HG03520 (cell line): ENCODE data around the gene ABCD1.
"Not testable (repeated sequence)": the region's sequence is repeated elsewhere in the genome, so short reads cannot be mapped to it uniquely, and the experiment has no call there.

ENCODE experiments used
- ATAC-seq: cut with Tn5 transposase; IDR thresholded peaks from one replicate; pipeline ENCODE4 v1.9.1; 2021; ENCODE audit warnings: mild to moderate bottlenecking, moderate library complexity; ENCODE audit not compliant: unreplicated experiment

Gene ABCD1

DNA sequence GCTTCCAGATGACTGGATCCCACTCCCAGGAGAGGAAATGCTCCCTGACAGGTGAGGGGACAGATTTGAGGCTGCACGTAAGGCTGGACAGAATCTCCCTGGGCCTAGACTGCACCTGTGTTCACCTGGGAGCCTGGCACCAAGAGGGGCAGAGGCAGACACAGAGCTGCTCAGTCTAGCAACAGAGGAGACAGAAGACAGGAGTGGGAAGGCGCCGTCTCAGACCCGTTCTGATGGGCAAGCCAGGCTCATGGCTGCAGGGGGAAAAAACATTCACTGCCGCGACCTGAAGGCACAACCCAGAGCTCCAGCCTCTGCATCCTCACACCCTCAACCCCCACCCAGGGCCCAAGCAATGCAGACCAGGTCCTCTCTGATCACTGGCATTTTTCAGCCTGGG lies 17.2 kb upstream of the ABCD1 start:
- no peak for ATAC-seq

GRCh38 chrX:153708415-153708814 lies 16.2 kb upstream of the ABCD1 start:
- ATAC-seq, result no peak

DNA sequence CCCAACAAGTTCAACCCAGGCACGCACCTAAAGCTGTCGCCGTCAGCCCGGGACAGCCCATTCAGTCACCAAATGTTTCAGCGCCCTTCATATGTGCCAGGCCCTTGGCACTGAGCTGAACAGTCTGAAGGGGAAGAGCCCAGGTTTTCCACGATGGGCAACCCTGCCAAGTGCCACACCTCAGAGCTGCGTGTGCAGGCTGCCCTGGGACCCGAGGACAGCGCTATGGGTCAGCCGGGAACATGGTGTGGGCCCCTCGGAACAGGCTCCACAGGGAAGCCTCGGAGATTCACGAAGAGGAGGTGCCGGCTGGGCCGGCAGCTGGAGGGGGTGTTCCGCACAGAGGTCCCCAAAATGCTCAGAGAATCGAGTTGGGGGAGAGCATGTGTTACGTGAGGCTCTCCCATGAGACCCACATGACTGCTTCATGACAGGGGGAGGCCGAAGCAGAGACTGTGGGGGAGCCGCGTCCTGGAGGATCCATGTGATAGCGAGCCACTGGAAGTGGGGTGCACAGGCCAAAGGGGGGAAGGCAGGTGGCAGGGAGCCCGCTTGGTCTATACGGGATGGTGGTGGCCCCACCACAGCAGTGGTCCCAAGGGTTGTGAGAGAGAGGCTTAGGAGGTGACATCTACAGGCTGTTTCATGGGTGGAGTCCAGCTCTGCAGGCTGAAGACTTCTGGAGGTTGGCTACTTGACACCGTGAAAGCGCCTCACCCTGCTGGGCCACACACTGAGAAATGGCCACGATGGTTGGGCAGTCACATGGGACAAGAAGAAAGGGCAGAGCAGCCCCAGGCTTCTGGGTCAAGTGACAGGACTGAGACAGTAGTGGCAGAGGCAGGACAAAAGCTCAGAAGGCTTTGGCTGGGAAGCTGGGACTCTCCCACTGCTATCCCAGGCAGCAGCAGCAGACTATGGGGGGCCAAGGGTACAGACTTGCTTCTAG lies 14.7 kb upstream of the ABCD1 start:
- no peak for ATAC-seq

- ATAC-seq, result no peak
Measured at GRCh38 chrX:153714256-153714655, 10.4 kb upstream of the ABCD1 start.

- no peak for ATAC-seq
Measured at GRCh38 chrX:153717445-153717844, 7.2 kb upstream of the ABCD1 start.

DNA sequence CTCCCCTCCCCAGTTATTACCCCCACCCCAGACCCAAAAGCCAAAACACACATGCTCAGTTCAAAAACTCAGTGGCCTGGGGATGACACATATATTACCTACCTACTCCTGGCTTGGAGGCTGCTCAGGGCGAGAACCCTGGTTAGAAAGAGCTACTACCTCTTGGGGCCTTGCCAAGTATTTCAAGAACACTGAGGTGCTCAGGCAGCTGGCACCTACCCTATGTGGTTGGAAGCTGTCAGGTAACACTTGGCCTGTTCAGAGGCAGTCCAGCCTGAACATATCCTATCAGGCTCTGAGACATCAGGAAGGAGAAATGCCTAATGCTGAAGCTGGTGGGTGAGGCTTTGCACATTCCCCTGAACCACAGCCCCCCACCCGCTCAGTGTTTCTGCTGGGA lies 5.4 kb upstream of the ABCD1 start:
- ATAC-seq, result no peak

GRCh38 chrX:153719701-153720100 lies 5.0 kb upstream of the ABCD1 start:
- no peak for ATAC-seq

DNA sequence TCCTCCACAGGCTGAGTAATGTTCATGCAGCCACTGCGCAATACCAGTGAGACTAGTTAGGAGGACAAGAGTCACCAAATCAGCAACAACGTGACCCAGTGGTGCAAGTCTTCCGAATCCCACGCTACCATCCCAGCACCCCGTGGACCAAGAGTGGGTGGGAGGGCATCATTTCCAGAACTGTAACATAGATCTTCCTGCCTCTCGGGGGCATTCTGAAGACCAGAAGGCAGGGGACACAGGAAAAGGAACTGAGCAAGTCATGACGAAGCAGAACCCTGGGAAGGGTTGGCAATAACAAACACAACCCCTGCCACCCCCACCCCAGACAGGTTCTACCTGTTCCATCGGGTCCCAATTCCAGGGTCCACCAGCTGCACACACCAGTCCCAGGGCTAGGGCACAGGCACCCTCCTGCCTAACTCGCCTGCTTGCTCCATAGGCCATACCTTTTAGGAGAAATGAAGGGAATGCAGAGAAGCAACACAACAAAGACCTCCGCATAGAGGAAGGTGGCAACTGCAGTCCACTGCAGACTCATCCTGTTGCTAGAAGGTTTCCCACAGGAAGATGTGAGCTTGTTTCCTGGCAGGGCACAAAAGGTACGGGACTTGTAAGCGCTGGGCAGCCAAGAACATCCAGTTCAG lies 1.8 kb upstream of the ABCD1 start:
- no peak for ATAC-seq

DNA sequence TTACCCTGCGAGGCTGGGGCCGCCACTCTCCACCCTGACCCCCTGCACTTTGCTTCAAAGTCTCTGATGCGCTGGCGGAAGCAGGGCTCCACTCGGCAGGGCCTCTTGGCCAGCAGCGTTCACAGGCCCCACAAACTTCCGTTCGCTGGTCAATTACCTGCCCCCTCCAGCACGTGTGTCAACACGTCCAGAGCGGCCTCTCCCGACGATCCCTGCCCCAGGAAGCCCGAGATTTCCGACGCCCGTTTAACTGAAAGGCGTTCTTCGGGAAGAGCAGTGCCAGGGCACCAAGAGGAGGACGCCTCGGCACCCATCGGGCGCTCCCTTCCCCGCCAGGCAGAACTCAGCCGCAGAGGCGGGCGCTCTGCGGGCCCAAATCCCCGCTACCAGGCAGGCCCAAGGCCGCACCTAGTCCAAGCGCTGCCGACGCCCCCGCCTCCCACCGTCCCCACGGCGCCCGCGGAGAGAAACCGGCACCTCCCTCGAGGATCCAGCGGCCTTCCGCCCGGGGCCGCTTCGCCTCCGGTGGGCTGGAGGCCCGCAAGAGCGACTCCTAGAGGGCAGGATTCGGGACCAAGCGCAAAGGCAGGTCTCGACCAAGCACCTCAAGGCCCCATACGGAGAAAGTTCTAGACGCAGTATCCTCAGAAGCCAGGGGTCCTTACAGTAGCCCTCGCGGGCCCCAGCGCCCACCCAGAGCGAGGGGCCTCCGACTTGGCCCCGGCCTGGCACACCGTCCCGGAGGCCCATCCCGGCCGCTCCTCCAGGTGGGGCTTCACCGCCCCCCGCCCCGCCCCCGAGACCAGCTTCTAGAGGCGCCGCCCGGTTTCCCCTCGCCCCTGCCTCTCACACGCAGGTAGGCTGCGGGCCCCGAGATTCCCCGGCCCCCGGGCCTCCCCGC lies 1.1 kb upstream of the ABCD1 start:
- ATAC-seq, result peak; percentile 18

GRCh38 chrX:153725039-153725831 lies 579 bp downstream of the ABCD1 start:
- peak; percentile 3 for ATAC-seq

DNA sequence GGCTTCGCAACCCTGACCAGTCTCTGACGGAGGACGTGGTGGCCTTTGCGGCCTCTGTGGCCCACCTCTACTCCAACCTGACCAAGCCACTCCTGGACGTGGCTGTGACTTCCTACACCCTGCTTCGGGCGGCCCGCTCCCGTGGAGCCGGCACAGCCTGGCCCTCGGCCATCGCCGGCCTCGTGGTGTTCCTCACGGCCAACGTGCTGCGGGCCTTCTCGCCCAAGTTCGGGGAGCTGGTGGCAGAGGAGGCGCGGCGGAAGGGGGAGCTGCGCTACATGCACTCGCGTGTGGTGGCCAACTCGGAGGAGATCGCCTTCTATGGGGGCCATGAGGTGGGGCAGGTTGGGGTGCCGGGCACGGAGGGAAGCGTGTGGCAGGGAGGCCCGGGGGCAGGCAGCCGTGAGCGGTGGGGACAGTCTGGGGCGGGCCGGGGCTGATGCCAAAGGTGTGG lies 1.2 kb downstream of the ABCD1 start:
- no peak for ATAC-seq

GRCh38 chrX:153726286-153727122 lies 1.8 kb downstream of the ABCD1 start:
- ATAC-seq, result peak; percentile 38

DNA sequence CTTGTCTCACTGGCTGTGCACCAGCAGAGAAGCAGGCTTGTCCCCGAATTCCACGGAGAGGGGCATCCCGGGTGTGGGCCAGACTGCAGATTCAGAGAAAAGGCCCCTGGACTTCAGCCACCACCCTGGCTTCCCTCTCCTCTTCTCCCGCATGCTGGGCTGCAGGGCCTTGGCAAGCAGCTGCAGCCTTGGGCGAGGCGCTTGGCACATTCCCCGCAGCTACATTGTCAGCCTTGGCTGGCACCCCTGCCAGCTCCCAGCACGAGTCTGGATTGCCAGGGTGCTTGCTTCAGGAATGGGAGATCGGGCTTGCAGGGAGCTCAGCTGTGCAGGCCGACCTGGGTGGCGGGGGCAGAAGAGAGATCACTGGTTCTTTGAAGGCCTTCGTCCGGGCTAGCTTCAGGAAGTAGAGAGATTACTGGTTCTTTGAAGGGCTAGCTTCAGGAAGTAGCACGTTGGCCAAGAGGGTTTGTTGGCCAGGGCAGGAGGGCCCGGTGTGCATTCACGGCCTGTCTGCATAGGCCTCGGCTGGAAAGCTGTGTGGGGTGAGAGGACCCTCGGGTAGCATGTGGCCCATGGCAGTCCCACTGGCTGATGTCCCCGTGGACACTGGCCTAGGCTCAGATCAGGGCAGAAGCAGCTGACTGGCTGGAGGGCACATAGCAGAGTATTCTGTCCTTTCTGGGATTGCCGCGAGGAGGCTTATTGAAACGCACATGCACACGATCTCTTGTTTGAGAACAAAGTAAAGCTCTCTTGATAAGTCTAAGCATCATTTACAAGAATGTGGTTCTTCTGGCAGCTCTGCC lies 2.7 kb downstream of the ABCD1 start:
- ATAC-seq, result no peak

GRCh38 chrX:153728095-153728494 lies 3.4 kb downstream of the ABCD1 start:
- no peak for ATAC-seq

DNA sequence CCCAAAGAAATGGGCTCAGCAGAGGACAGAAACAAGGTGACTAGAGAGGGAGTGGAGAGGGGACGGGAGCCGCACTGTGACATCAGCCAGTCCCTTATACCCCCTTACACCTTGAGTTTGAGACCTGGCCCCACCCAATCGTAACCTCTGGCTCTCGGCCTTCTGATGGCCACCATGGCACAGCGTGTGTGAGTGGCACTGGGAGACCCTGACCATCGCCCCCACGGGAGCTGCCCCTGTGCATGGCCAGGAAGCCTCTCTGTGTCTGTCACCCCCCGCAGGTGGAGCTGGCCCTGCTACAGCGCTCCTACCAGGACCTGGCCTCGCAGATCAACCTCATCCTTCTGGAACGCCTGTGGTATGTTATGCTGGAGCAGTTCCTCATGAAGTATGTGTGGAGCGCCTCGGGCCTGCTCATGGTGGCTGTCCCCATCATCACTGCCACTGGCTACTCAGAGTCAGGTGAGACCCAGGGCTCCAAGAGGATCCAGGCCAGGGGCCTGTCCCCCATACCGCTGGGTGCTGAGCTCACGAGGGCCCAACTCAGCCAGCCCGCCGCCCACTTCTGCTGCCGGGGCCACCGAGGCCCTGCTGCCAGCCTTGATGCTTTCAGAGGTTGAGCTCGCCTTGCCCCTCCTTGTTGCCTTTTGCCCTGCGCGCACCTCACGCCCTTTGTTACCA lies 4.4 kb downstream of the ABCD1 start:
- no peak for ATAC-seq

GRCh38 chrX:153730115-153730514 lies 5.5 kb downstream of the ABCD1 start:
- not testable (repeated sequence) for ATAC-seq

DNA sequence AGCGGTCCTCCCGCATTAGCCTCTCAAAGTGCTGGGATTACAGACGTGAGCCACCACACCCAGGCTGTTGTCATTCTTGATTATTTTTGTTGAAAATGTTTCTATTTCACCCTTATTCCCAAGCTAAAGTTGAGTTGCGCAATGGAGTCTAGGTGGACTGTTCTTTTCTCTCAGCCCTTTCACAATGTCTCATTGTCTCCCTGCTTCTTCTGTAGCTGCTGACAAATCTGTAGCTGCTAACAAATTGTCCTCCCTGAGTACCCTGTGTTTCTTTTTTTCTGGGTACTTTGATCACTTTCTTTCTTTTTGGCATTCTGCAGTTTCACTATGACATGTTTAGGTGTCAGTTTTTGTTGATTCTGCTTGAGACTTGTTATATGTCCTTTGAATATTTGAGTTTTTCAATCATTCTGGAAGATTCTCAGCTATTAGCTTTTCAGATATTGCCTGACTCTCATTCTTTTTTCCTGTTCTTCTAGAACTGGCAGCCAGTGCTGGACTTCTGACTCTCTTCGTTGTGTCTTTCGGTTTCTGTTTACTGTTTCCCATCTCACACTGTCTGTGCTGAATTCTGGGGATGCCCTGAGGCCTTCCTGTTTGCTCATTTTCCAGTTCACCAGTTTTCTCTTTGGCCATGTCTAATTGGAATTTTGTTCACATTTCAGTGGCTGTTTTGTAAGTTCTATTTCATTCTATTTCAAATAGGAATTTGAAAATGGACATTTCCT lies 6.6 kb downstream of the ABCD1 start:
- no peak for ATAC-seq
